GM18498 (cell line): ENCODE results near the gene KAT6B.

Experiments
- ATAC-seq: cut with Tn5 transposase; IDR thresholded peaks from one replicate; pipeline ENCODE4 v1.9.1; 2021; ENCODE audit warnings: mild to moderate bottlenecking, moderate library complexity; ENCODE audit not compliant: unreplicated experiment

Gene KAT6B

GRCh38 chr10:74822521-74823089 lies 3.8 kb upstream of the KAT6B start:
- no peak for ATAC-seq

GRCh38 chr10:74823791-74824183 lies 2.6 kb upstream of the KAT6B start:
- ATAC-seq, result no peak

GRCh38 chr10:74824184-74824899 lies 2.1 kb upstream of the KAT6B start:
- no peak for ATAC-seq

- ATAC-seq, result peak; percentile 3
Observed at GRCh38 chr10:74824900-74825370, 1.5 kb upstream of the KAT6B start.

- peak; percentile 5 for ATAC-seq
Observed at GRCh38 chr10:74825371-74826141, 844 bp upstream of the KAT6B start.

- ATAC-seq, result no peak
Observed at GRCh38 chr10:74827045-74827441, 643 bp downstream of the KAT6B start.

GRCh38 chr10:74827694-74828093 lies 1.3 kb downstream of the KAT6B start:
- no peak for ATAC-seq

- no peak for ATAC-seq
Observed at GRCh38 chr10:74828946-74829345, 2.5 kb downstream of the KAT6B start.

GRCh38 chr10:74831518-74832120 lies 5.2 kb downstream of the KAT6B start:
- ATAC-seq, result no peak

GRCh38 chr10:74835963-74836362 lies 9.6 kb downstream of the KAT6B start:
- ATAC-seq, result no peak

- ATAC-seq, result no peak
Observed at GRCh38 chr10:74836877-74837276, 10.5 kb downstream of the KAT6B start.

- no peak for ATAC-seq
Observed at GRCh38 chr10:74837743-74838142, 11.3 kb downstream of the KAT6B start.

GRCh38 chr10:74839708-74840107 lies 13.3 kb downstream of the KAT6B start:
- ATAC-seq, result no peak

GRCh38 chr10:74841265-74841973 lies 15.0 kb downstream of the KAT6B start:
- no peak for ATAC-seq

- no peak for ATAC-seq
Observed at GRCh38 chr10:74842301-74842954, 16.0 kb downstream of the KAT6B start.

GRCh38 chr10:74846958-74847357 lies 20.6 kb downstream of the KAT6B start:
- no peak for ATAC-seq

GRCh38 chr10:74851831-74852230 lies 25.4 kb downstream of the KAT6B start:
- ATAC-seq, result no peak

GRCh38 chr10:74852381-74852780 lies 26.0 kb downstream of the KAT6B start:
- no peak for ATAC-seq

- no peak for ATAC-seq
Observed at GRCh38 chr10:74854610-74855009, 28.2 kb downstream of the KAT6B start.

GRCh38 chr10:74855027-74855426 lies 28.6 kb downstream of the KAT6B start:
- peak; percentile 55 for ATAC-seq
